GM12891 (cell line): ENCODE measurements around the gene MTG2.

ENCODE experiments used
- POLR2A ChIP-seq: IDR thresholded peaks from 2 replicates; pipeline ENCODE4 v1.6.1; 2011; ENCODE audit warnings: low read depth, low read length, control low read depth
- POLR2AphosphoS5 ChIP-seq: IDR thresholded peaks from 2 replicates; pipeline ENCODE4 v1.6.1; 2011; ENCODE audit warnings: low read depth, low read length, control low read depth
- TAF1 ChIP-seq: IDR thresholded peaks from 2 replicates; pipeline ENCODE4 v1.6.1; 2011; ENCODE audit warnings: low read depth, low read length, control low read depth

- TF ChIP-seq POLR2A (no peak), TAF1 (no peak), POLR2AphosphoS5 (no peak)
Observed at GRCh38 chr20:62230276-62230675, 47.4 kb downstream of the MTG2 start.
